COLO829 (cell line): Measurements from ENCODE around the gene GJD3.
"Not testable (repeated sequence)": the region's sequence is repeated elsewhere in the genome, so short reads cannot be mapped to it uniquely, and the experiment has no call there.

ENCODE experiments used
- DNase-seq: peaks from one replicate; pipeline ENCODE4 v3.0.0; 2012; ENCODE audit warnings: low spot score

GJD3 gene

GRCh38 chr17:40364121-40364861 is at the start of gene GJD3:
Gene GJD3 (minus strand): TSS chr17:40364737. CDS start chr17:40363815, 922 bp downstream.
- DNase-seq: no peak

- DNase-seq: not testable (repeated sequence)
Measured at GRCh38 chr17:40414312-40414711, 49.8 kb upstream of the GJD3 start.

- DNase-seq: no peak
Measured at GRCh38 chr17:40412880-40413279, 48.3 kb upstream of the GJD3 start.

- DNase-seq: no peak
Measured at GRCh38 chr17:40411821-40412220, 47.3 kb upstream of the GJD3 start.

- DNase-seq: no peak
Measured at GRCh38 chr17:40410082-40410481, 45.5 kb upstream of the GJD3 start.

GRCh38 chr17:40409540-40409939 is 45.0 kb upstream of the GJD3 start:
- DNase-seq: not testable (repeated sequence)

- DNase-seq: no peak
Measured at GRCh38 chr17:40407460-40407859, 42.9 kb upstream of the GJD3 start.

GRCh38 chr17:40404003-40404402 is 39.5 kb upstream of the GJD3 start:
- no peak for DNase-seq

- no peak for DNase-seq
Measured at GRCh38 chr17:40402668-40403067, 38.1 kb upstream of the GJD3 start.

- DNase-seq: peak; percentile 40
Measured at GRCh38 chr17:40399185-40399584, 34.6 kb upstream of the GJD3 start.

GRCh38 chr17:40386555-40386954 is 22.0 kb upstream of the GJD3 start:
- DNase-seq: not testable (repeated sequence)

- DNase-seq: no peak
Measured at GRCh38 chr17:40382251-40382650, 17.7 kb upstream of the GJD3 start.

GRCh38 chr17:40378966-40379365 is 14.4 kb upstream of the GJD3 start:
- DNase-seq: no peak

GRCh38 chr17:40377832-40378231 is 13.3 kb upstream of the GJD3 start:
- no peak for DNase-seq

- not testable (repeated sequence) for DNase-seq
Measured at GRCh38 chr17:40376541-40376940, 12.0 kb upstream of the GJD3 start.

- DNase-seq: not testable (repeated sequence)
Measured at GRCh38 chr17:40375786-40376185, 11.2 kb upstream of the GJD3 start.

GRCh38 chr17:40374821-40375498 is 10.4 kb upstream of the GJD3 start:
- DNase-seq: no peak

GRCh38 chr17:40373999-40374398 is 9.5 kb upstream of the GJD3 start:
- no peak for DNase-seq

- no peak for DNase-seq
Measured at GRCh38 chr17:40373324-40373723, 8.8 kb upstream of the GJD3 start.

- not testable (repeated sequence) for DNase-seq
Measured at GRCh38 chr17:40372644-40373043, 8.1 kb upstream of the GJD3 start.

- no peak for DNase-seq
Measured at GRCh38 chr17:40372031-40372430, 7.5 kb upstream of the GJD3 start.

GRCh38 chr17:40371261-40371929 is 6.9 kb upstream of the GJD3 start:
- no peak for DNase-seq

GRCh38 chr17:40369923-40370322 is 5.4 kb upstream of the GJD3 start:
- DNase-seq: no peak
